WTC11 (cell line): ENCODE measurements around the gene GOLGA6L7. TPM values are rescaled to one million over a fixed set of nuclear protein-coding genes. Genes with fewer than 3 reads are reported as not detected.
A peak's percentile ranks its signal among the peaks of the same experiment; 100 is the strongest.
"Not testable (repeated sequence)": the region's sequence is repeated elsewhere in the genome, so short reads cannot be mapped to it uniquely, and the experiment has no call there.

ENCODE experiments used
- ATAC-seq: fragments of 200-7000 bp; cut with Tn5 transposase; 2 replicates; pipeline ENCODE4 v1.10.0; 2021; ENCODE audit warnings: mild to moderate bottlenecking, moderate library complexity
- CTCF ChIA-PET: fragments of 300-600 bp; sonication (Branson Sonifier 250); formaldehyde crosslinking; loops from one replicate; lab custom pipeline; 2021; ENCODE audit warnings: antibody characterized with exemption; lab: Charles Lee
- POLR2A ChIA-PET: fragments of 350-600 bp; sonication (Branson Sonifier 250); formaldehyde crosslinking; loops from one replicate; lab custom pipeline; 2021; ENCODE audit warnings: antibody characterized with exemption; lab: Charles Lee
- DNase-seq: peaks from one replicate; pipeline ENCODE4 v3.0.0; 2021; ENCODE audit warnings: low spot score
- H3K27ac Mint-ChIP-seq: 2 replicates; pipeline ENCODE4 v1.8.0; 2021; ENCODE audit warnings: mixed read lengths
- H3K27me3 Mint-ChIP-seq: 2 replicates; pipeline ENCODE4 v1.8.0; 2021; ENCODE audit warnings: low read depth, mild to moderate bottlenecking, moderate library complexity, mixed read lengths
- H3K36me3 Mint-ChIP-seq: 2 replicates; pipeline ENCODE4 v1.8.0; 2021; ENCODE audit warnings: mixed read lengths
- H3K4me1 Mint-ChIP-seq: 2 replicates; pipeline ENCODE4 v1.8.0; 2022; ENCODE audit warnings: mixed read lengths
- H3K4me3 Mint-ChIP-seq: 2 replicates; pipeline ENCODE4 v1.8.0; 2021; ENCODE audit warnings: mild to moderate bottlenecking, moderate library complexity, mixed read lengths
- H3K9me3 Mint-ChIP-seq: 2 replicates; pipeline ENCODE4 v1.8.0; 2021; ENCODE audit warnings: mixed read lengths
- FOXK1 ChIP-seq: sonication (generic); formaldehyde crosslinking; IDR thresholded peaks from 2 replicates; pipeline ENCODE4 v1.8.0; 2022; ENCODE audit warnings: mild to moderate bottlenecking, moderate library complexity, missing genetic modification reagents
- FOXP1 ChIP-seq: sonication (generic); formaldehyde crosslinking; IDR thresholded peaks from 2 replicates; pipeline ENCODE4 v1.8.0; 2022; ENCODE audit warnings: missing genetic modification reagents, mild to moderate bottlenecking, moderate library complexity, borderline replicate concordance
- MYBL2 ChIP-seq: sonication (generic); formaldehyde crosslinking; IDR thresholded peaks from 2 replicates; pipeline ENCODE4 v1.8.1; 2023; ENCODE audit warnings: mild to moderate bottlenecking, moderate library complexity, missing genetic modification reagents
- NFE2L1 ChIP-seq: sonication (generic); formaldehyde crosslinking; IDR thresholded peaks from 2 replicates; pipeline ENCODE4 v1.8.1; 2023; ENCODE audit warnings: missing genetic modification reagents
- NFYB ChIP-seq: sonication (generic); formaldehyde crosslinking; conservative IDR thresholded peaks from 2 replicates; pipeline ENCODE4 v1.8.0; 2022; ENCODE audit warnings: low read depth, missing genetic modification reagents
- SP1 ChIP-seq: sonication (generic); formaldehyde crosslinking; conservative IDR thresholded peaks from 2 replicates; pipeline ENCODE4 v1.8.1; 2022; ENCODE audit warnings: missing genetic modification reagents
- total RNA-seq: library from RNA; stranded (reverse); gene quantifications from 3 replicates; pipeline ENCODE4 v1.2.3, GENCODE V29; 2021
- TF ChIP-seq, protein P1 (sequence below): sonication (generic); formaldehyde crosslinking; IDR thresholded peaks from 2 replicates; pipeline ENCODE4 v1.8.0; 2022; ENCODE audit warnings: mild to moderate bottlenecking, missing genetic modification reagents
- TF ChIP-seq, protein P2 (sequence below): sonication (generic); formaldehyde crosslinking; IDR thresholded peaks from 2 replicates; pipeline ENCODE4 v1.8.0; 2022; ENCODE audit warnings: mild to moderate bottlenecking, missing genetic modification reagents

Gene GOLGA6L7
- total RNA-seq, 1 experiment from 2014 or later: not detected

DNA sequence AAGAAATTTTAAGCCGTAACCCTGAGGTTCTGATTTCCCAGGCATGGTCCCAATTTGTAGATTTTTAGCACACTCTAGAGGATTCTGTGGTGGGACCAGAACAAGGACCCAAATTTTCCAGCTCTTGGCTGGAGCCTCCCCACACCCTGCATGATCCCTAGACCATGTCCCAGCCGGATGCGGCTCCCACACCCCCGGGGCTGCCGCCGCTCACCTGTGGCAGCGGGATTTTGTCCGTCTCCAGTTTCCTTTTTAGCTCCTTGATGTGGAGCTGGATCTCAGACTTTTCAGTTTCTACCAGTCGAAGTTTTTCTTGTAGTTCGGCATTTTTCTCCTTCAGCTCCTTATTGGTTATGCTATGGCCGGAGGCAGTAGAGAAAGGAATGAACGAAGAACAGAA is 4.9 kb downstream of the GOLGA6L7 start:
- H3K4me1 Mint-ChIP-seq, H3K4me3 Mint-ChIP-seq, H3K27me3 Mint-ChIP-seq, H3K9me3 Mint-ChIP-seq, CTCF ChIA-PET, H3K27ac Mint-ChIP-seq, H3K36me3 Mint-ChIP-seq, DNase-seq, ATAC-seq, POLR2A ChIA-PET: not testable (repeated sequence)

DNA sequence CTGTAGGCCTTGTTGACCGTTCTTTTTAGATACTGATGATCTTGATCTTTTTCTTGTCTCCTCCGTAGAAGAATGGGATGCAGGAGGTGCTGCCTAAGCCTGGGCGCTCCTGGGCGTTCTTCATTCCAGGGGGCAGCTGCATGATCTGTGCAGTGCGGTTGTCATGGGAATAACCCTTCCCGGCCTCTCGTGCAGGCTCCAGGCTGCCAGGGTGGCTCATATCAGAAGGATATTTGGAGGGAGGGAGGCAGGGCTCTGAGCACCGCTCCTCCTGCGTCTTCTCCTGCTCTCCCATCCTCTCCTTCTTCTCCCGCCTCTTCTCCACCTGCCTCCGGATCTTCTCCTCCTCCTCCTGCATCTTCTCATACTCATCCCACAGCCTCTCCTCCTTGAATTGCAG is 6.2 kb downstream of the GOLGA6L7 start:
- H3K4me1 Mint-ChIP-seq, ATAC-seq, H3K4me3 Mint-ChIP-seq, POLR2A ChIA-PET, DNase-seq, H3K9me3 Mint-ChIP-seq, CTCF ChIA-PET, H3K27ac Mint-ChIP-seq, H3K36me3 Mint-ChIP-seq, H3K27me3 Mint-ChIP-seq: not testable (repeated sequence)

DNA sequence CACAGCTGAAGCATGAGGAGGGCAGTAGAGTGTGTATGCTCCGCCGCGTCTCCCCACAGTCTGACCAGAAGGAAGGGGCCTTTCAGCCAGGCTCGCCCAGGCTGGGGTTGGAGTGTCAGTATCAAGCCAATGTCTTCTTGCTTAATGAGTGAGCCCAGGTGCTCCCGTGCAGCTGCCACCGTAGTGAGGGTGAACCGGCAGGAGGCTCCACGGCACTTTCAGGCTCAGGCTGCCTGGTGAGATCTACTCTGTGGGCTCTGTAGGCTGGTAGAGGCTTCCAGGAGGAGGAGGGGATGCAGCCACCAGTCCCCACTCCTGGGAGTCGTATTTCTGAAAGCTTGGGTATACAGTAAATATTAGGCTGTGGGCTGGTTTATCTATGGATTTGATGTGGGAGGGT is 8.2 kb downstream of the GOLGA6L7 start:
- DNase-seq, H3K27me3 Mint-ChIP-seq, CTCF ChIA-PET, H3K27ac Mint-ChIP-seq, H3K4me1 Mint-ChIP-seq, POLR2A ChIA-PET, H3K9me3 Mint-ChIP-seq, H3K4me3 Mint-ChIP-seq, H3K36me3 Mint-ChIP-seq: not testable (repeated sequence)
- peak; percentile 51; the same call in 1 of the 2 replicates for ATAC-seq

DNA sequence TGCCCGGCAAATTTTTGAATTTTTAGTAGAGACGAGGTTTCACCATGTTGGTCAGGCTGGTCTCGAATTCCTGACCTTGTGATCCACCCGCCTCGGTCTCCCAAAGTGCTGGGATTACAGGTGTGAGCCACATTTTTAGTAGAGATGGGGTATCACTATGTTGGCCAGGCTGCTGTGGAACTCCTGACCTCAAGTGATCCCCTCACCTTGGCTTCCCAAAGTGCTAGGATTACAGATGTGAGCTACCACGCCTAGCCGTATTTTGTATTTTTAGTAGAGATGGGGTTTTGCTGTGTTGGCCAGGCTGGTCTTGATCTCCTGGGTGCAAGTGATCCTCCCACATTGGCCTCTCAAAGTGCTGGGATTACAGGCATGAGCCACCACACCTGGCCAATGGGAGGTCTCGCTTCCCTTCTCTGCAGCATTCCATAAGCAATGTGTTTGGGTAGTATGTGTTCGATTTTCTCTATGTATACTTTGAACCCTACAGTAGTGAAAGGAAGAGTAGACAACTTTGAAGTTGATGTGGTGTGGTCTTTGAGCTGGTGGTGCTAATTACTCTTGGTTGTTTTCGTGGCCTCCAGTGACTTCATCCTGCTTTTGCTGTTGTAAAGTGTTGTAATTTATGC is 13.4 kb downstream of the GOLGA6L7 start:
- H3K9me3 Mint-ChIP-seq, DNase-seq, H3K4me1 Mint-ChIP-seq, H3K4me3 Mint-ChIP-seq, H3K36me3 Mint-ChIP-seq, ATAC-seq, H3K27ac Mint-ChIP-seq, POLR2A ChIA-PET, CTCF ChIA-PET: not testable (repeated sequence)
- H3K27me3 Mint-ChIP-seq: peaks cover 17% of the 10 kb centered on the region

DNA sequence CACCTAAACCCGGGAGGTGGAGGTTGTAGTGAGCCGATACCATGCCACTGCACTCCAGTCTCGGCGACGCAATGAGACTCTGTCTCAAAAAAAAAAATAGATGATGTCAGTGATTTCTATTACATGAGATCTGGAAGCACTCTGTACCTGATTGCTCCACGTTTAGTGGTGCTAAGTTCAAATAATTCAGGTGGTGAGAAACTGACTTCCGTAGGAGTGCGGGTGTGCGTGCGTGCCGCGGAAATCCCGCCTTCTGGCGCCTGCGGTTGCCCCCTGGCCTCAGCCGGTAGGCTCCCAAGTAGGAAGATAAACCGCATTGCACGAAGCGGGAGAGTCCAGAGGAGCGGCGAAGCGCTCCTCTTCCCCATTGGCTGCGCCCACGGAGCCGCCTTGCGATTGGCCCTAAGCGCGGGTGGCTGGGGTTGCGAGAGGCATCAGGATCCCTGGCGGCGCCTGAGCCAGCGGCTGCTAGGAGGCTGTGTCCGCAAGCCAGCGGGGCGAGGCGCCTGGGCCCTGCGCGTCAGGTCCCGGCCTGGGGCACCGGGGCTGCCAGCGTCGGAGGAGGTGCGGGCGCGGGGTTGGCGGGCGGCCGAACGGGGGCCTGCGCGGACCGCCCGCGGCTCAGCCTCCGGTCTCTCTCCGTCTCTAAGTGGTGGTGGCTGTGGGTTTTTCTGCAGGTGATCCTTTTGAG is 16.4 kb downstream of the GOLGA6L7 start:
- H3K4me1 Mint-ChIP-seq, H3K27ac Mint-ChIP-seq, H3K36me3 Mint-ChIP-seq, POLR2A ChIA-PET, H3K9me3 Mint-ChIP-seq, CTCF ChIA-PET: not testable (repeated sequence)
- peak; percentile 82 for TF ChIP-seq NFYB (CRISPR knock-in tag)
- peak; percentile 77 for TF ChIP-seq FOXP1
- peak; percentile 52 for TF ChIP-seq FOXK1 (CRISPR knock-in tag)
- TF ChIP-seq NFE2L1 (CRISPR knock-in tag): peak; percentile 50; the same call in 1 of the 2 replicates
- peak; percentile 64; the same call in 1 of the 2 replicates for TF ChIP-seq MYBL2 (CRISPR knock-in tag)
- TF ChIP-seq SP1 (CRISPR knock-in tag): 0 out of 2 replicates have a peak, but pooled peaks have one; percentile 45
- TF ChIP-seq, protein P1, sequence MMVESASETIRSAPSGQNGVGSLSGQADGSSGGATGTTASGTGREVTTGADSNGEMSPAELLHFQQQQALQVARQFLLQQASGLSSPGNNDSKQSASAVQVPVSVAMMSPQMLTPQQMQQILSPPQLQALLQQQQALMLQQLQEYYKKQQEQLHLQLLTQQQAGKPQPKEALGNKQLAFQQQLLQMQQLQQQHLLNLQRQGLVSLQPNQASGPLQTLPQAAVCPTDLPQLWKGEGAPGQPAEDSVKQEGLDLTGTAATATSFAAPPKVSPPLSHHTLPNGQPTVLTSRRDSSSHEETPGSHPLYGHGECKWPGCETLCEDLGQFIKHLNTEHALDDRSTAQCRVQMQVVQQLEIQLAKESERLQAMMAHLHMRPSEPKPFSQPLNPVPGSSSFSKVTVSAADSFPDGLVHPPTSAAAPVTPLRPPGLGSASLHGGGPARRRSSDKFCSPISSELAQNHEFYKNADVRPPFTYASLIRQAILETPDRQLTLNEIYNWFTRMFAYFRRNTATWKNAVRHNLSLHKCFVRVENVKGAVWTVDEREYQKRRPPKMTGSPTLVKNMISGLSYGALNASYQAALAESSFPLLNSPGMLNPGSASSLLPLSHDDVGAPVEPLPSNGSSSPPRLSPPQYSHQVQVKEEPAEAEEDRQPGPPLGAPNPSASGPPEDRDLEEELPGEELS (CRISPR knock-in tag): 0 out of 2 replicates have a peak, but pooled peaks have one; percentile 14
- TF ChIP-seq, protein P2, sequence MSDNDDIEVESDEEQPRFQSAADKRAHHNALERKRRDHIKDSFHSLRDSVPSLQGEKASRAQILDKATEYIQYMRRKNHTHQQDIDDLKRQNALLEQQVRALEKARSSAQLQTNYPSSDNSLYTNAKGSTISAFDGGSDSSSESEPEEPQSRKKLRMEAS (CRISPR knock-in tag): peak; percentile 85
- Mint-ChIP-seq H3K27me3 (peaks cover 17% of the 10 kb centered on the region), H3K4me3 (peak overlapping the region; percentile 69)
- ATAC-seq: peak; percentile 99
- DNase-seq: peak; percentile 87

DNA sequence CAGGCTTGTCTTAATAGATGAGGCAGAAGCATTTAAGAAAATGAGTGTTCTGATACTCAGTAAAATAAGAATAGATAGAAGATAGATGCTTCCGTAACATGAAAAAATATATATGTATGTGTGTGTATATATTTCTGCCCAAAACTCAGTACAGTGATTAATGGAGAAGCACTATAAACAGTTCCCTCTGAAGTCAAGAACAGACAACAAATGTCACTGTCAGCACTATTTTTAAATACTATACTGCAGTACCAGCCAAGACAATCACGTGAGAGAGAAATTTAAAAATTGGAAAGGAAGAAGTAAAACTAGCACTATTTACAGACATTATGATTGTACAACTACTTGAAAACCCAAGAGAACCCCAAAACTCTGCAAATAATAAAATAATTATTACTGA is 27.0 kb downstream of the GOLGA6L7 start:
- DNase-seq, POLR2A ChIA-PET, H3K9me3 Mint-ChIP-seq, H3K27ac Mint-ChIP-seq, ATAC-seq, CTCF ChIA-PET, H3K4me3 Mint-ChIP-seq, H3K4me1 Mint-ChIP-seq, H3K27me3 Mint-ChIP-seq, H3K36me3 Mint-ChIP-seq: not testable (repeated sequence)

DNA sequence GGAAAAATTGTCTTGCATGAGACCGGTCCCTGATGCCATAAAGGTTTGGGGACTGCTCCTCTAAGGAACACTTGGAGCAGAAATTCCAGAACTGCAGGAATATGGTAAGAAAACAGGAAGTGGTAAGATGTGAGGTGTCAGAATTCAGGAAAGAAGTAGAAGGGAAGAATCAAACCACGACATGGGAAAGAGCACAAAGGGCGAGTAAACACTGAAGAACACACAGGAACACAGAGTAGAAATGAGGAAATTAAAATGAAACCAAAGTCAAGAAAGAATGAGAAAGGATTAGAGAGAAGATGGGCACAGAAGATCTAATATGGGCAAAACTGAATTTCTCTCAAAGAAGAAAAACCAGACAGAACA is 28.5 kb downstream of the GOLGA6L7 start:
- H3K9me3 Mint-ChIP-seq, H3K27ac Mint-ChIP-seq, H3K27me3 Mint-ChIP-seq, H3K4me1 Mint-ChIP-seq, POLR2A ChIA-PET, ATAC-seq, CTCF ChIA-PET, DNase-seq, H3K36me3 Mint-ChIP-seq, H3K4me3 Mint-ChIP-seq: not testable (repeated sequence)

DNA sequence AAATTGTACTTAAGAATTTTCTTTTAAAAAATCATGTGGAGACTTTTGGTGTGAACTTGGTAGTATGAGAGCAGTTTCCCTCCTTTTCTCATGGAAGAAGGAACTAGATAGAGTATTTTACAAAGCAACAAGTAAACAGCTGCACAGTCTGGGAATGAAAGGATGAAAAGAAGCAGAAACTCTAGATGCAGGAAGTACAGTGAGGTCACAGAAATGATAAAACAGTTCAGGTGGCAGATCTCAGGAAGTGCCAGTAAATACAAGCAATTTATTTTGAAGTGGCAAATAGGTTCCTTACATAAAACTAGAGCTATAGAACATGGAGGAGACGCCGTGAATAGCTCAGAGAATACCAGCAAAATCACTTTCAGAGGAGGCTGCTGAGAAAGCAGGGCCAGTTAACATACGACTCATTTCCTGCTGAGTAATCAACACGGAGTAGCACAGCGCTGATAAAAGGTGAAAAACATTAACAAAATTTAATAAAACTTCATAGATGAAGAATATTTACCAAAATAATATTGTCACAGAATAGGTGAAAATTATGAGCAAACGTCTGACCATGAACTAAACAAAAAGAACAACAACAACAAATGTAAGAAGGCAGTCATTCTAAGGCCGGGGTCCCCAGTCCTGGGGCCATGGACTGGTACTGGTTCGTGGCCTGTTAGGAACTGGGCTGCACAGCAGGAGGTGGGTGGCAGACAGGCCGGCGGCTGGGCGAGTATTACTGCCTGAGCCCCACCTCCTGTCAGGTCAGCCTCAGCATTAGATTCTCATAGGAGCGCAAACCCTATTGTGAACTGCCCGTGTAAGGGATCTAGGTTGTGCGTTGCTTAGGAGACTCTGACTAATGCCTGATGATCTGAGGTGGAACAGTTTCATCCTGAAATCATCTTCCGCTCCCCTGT is 29.2 kb downstream of the GOLGA6L7 start:
- POLR2A ChIA-PET, H3K9me3 Mint-ChIP-seq, H3K4me3 Mint-ChIP-seq, H3K27ac Mint-ChIP-seq, DNase-seq, H3K27me3 Mint-ChIP-seq, CTCF ChIA-PET, H3K4me1 Mint-ChIP-seq, H3K36me3 Mint-ChIP-seq, ATAC-seq: not testable (repeated sequence)

DNA sequence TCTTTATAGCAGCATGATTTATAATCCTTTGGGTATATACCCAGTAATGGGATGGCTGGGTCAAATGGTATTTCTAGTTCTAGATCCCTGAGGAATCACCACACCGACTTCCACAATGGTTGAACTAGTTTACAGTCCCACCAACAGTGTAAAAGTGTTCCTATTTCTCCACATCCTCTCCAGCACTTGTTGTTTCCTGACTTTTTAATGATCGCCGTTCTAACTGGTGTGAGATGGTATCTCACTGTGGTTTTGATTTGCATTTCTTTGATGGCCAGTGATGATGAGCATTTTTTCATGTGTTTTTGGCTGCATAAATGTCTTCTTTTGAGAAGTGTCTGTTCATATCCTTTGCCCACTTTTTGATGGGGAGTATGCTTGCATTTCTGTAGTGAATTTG is 30.3 kb downstream of the GOLGA6L7 start:
- H3K36me3 Mint-ChIP-seq, H3K4me1 Mint-ChIP-seq, H3K4me3 Mint-ChIP-seq, DNase-seq, ATAC-seq, H3K9me3 Mint-ChIP-seq, POLR2A ChIA-PET, CTCF ChIA-PET, H3K27me3 Mint-ChIP-seq, H3K27ac Mint-ChIP-seq: not testable (repeated sequence)
